Hematopoietic multipotent progenitor cell (in vitro differentiated cells): ENCODE measurements around the gene TPK1. TPM values are rescaled to one million over a fixed set of nuclear protein-coding genes. Genes with fewer than 3 reads are reported as not detected.

Experiments
- DNase-seq, 3 donors: peaks; one replicate each; pipeline ENCODE4 v3.0.0-alpha.2; 2011 to 2015; ENCODE audit warnings: low read depth in 2 of 3, low spot score in 2 of 3
- total RNA-seq: library from RNA; depleted of rRNA; stranded (reverse); fragments of >200 nt; gene quantifications from one replicate; pipeline ENCODE4 v1.2.3, GENCODE V29; 2012

Gene TPK1
- total RNA-seq, 1 donor: 23.4 TPM

DNA sequence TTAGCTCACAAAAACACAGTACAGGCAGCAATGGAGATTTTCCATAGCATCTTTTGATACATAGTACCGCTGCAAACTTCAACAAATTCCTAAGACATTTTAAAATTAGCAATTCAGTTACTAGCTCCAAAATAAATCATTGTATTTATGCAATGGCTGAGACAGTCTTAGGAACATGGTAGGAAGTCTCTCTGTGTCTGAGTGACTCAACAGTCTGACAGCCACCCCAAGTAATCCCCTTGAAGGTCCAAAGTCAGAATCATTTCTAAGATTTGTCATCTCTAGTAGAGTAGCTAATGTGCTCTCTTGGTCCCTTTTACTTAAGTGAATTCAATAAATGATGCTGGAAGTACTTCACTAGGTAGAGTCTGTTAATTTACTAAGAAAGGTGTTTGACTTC, 338.6 kb downstream of the TPK1 start:
- no peak for DNase-seq

DNA sequence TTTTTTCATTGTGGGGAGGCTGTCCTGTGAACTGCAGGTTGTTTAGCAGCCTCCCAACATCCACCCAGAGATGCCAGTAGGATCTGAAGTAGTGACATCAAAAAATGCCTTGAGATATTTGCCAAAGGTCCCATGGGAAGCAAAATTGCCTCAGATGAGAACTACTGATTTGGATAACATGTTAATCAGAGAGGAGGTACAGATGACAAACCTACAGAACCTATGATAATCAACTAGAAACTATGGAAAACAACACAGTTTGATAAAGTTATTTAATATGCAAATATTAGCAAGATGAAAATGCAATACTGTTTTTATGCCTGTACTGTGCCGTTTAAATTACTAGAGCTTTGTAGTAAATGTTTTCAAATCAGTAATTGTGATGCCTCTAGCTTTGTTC, 341.5 kb downstream of the TPK1 start:
- no peak for DNase-seq

DNA sequence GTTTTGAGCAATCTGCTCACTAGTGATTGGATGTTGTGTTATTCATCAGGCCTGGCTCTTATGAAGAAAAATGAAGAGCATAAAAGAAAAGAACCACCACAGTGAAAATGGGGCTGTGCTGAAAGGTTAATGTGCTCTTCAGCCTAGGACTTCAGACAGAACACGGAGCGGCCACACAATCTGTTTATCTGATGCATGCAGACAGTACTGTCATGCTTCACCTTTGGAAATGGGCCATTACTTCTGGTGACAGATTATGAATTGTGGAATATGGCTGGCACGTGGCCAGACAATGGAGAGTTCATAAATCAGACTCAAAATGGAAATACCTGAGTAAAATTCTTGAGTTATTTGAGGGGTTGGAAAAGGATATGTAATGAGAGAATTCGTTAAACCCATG, 346.3 kb downstream of the TPK1 start:
- peak in 1 of 3 donors; percentile 28 for DNase-seq

DNA sequence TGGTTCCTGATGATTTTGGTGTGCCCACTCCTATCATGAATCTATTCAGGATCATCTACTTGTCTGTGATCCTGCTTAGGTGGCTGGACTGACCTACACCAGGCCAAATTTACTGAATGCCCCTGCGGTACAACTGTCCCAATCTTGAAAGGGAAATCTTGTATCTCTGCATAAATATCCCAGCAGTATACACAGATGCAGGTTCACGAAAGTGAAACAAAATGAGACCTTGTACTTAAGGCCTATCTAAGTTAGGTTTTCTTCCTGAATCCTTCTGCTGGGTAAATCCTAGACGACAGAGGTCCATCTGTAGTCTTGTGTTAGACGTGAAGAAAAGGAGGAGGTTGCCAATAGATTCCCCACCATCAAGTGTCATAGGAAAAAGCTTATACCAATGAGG, 346.9 kb downstream of the TPK1 start:
- no peak for DNase-seq

DNA sequence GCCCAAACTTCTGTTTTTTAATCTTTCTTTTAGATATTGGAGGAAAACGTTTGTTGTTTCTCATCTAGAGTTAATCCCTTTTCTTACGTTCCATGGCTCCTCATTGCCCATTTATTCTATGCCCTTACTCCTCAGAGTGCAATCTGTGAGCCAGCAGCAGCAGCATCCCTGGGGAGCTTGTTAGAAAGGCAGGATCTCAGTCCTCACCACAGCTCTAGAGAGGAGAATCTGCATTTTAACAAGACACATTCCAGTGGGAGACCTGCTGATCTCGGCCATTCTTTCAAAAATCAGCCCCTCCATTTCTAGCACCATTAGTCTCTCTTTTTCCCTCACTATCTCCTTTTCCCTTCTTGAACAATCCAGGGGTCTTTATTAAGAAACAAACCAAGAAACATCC, 348.0 kb downstream of the TPK1 start:
- no peak for DNase-seq

DNA sequence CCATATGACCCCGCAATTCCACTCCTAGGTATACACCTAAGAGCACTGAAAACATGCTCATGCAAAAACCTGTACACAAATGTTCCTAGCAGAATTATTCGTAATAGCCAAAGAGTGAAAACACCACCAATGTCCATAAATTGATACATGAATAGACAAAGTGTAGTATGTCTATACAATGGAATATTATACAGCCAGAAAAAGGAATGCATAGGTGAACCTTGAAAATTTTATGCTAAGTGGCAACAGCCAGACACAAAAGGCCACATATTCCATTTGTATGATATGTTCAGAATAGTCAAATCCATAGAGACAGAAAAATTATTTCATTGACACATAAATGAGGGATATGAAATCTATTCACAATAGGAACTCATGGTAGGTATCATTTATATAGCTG, 351.4 kb downstream of the TPK1 start:
- DNase-seq: no peak

DNA sequence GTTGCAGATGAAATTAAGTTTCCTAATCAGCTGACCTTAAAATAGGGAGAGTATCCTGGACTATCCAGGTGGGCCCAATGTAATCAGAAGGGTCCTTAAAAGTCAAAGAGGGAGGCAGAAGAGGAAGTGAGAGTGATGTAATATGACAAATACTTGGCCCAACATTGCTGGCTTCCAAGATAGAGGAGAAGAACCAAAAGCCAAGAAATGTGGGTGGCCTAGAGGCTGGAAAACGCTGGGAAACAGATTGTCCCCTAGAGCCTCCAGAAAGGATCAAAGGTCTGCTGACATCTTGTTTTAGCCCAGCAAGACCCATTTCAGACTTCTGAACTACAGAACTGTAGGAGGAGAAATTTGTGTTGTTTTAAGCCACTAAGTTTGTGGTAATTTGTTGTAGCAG, 352.7 kb downstream of the TPK1 start:
- no peak for DNase-seq

DNA sequence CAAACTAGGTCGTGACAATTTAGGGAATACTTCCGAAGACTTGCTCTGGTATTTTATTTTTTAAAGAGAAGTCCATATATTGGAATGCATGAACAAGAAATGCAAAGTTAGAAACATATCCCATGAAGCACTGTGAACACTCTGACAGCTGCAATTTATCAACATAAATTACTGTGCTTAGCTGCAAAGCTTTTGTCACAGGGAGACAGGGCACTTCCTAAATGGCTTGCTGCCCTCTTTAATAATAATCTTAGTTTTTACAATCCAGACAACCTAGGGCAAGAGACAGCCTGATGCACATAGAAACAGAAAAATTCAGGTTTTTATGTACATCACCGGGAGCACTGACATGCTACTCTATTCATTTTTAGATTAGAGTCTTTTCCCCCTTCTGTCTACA, 354.0 kb downstream of the TPK1 start:
- peak in 1 of 3 donors; percentile 14 for DNase-seq

DNA sequence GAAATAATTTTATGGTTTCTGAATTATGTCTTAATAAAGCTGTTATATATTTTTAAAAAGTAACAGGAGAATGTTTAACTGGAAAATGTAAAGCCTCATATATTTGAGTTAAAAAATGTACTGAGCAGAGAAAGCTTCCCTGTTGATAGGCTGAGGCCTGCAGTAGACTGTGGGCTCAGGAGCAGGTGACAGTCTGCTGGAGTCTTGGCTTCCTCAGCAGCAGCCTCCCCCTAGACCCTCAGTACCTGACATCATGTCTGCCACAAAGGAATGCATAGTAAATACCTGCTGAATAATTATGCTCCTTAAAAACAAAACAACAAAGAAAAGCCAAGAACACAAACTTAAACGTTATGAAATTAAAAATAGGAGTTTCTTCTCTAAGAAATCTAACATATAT, 358.5 kb downstream of the TPK1 start:
- no peak for DNase-seq

DNA sequence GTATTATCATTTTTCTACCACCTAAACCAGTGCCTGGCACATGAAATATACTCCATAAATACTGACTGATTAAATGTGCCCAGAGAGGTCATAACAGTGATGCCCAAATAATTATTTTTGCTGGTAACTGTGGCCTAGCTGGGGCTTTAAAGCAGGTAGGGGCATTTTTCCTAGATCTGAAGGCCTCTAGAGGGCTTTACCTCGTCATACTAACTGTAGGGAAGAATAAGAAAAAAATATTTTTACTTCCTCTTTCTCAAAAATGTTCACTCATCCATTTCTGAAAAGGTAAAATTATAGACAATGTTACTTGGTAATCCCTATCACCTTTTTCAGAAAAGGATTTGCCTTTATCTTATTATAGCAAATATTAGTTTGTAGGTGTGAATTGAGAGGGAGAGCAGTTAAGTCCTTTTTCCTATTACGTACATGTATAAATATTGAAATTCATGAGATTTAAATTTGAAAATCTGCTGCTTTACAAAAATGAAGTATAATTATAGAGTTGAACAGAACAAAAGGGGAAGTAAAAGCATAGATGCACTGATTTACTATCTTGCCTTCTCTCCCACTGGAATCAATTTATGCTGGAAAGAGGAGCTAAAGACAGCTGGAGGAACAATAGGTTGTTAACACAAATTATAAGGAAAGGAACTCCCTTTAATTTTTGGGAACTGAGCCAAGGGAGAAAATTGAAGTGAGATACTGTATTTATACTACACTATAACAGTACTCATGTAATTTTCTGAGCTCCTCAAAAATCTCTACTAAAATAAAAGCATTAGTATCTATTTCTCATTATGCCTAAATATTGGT, 360.8 kb downstream of the TPK1 start:
- peak in 1 of 3 donors; percentile 24 for DNase-seq

DNA sequence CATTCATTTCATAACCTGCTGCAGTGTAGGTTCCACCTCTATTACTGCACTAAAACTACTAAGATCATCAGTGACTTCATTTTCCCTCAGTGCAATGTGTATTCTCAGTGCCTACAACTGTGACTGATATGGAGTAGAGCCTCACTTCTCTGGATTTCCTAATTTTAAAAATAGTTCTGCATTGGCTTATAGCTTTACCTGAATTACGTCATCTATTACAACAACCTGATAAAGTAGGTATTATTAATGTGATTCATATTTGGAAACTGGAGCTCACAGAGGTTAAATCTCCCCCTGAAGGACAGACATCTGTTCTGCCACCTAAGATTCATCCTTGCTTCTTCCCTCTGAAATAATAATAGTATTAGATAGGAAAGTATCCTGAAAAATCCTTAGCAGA, 361.5 kb downstream of the TPK1 start:
- no peak for DNase-seq

DNA sequence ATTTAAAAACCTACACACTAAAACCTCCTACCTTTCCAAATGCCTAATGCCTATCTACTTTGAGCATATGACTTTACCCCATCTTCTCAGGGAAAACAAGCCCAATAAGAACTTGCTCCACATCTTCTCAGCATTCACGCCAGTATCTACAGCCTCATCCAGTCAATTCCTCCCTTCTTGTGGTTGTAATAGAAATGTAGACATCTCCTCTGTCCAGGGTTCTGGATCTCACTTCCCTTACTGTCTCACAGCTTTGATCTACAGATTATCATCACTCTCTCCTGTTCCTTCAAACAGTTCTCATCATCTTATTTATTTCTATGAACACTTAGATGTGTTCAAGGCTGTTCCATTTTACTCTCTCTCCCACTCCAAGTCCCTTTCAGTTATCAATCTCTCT, 361.9 kb downstream of the TPK1 start:
- no peak for DNase-seq

DNA sequence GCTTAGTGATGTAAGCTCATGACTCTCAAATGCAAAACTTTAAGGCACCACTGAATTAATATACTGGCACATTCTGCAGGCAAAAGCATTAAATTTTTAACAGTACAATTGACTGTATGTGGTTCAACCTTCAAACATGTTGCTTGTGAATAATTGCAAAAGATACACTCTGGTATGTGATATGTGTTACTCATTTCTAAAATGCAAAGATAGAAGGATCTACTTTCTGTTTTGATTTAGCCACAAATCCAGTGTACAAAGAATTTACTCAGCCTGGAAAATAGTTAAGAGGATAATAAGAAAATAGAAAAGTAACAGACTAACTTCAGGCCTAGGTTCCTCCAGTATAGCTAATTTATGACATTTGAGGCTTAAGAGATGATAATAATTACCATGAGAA, 365.8 kb downstream of the TPK1 start:
- DNase-seq: no peak

DNA sequence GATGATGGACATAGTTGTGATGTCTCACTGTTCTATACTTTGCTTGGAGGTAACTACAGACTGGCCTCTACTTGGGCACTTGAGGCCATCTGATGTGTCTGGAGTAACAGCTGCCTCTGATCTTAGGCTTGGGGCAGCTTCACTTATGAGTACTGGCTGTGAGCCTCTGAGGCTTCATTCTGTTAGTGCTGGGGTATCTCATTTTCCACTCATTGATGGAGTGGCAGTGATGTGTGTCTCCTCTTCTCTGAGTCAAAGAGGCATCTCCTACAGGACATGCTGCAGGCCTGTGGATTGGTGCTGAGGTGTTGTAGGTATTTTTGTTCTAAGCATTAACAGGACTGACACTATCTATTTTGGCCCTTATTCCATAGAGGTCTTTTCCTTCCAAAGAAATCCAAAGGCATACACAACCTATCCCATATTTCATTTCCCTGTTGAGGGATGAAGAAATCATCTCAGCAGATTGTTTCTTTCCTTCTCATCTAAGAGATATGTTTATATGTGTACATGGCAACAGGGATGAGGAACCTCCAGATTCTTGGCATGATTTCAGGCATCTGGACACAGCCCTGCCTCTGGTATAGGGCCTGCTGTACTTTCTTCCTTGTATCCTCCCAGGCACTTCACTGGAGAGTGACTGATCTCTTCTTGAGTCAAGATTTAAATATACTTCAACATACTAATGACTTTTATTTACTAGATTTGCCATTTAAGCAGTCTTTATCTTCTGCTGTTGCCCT, 366.7 kb downstream of the TPK1 start:
- DNase-seq: no peak

DNA sequence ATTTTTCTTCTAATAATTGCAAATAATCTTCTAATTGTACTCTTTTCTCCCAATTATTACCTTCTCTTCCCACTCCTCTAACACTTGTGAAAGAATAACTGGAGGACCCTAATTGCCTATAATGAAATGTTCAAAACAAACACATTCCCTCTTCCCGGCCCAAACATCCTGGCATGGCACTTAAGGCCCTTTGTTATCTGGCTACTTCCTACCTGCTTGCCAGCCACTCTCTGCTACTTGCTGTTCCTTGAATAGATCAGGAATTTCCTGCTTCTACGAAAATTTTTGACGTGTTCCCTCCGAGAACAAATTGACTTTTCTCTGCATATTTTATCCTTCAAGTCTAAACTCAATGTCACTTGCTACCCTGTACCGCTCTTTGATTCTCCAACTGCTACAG, 376.2 kb downstream of the TPK1 start:
- DNase-seq: no peak

DNA sequence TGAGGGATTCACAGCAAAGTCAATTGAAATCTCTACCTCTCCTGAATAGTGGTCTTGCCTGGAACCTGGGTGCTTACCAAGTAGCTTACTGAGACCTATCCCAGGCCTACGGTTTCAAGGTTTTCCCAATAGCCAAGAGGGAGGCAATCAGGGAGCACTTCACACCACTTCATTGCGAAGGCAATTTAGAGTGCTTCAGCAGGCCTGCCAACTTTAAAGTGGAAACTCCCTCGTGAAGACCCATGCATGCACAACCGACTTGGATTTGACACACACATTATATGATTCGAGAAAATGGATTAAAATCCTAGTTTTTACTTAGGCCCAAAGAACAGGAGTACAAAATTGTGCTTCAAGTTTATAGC, 380.8 kb downstream of the TPK1 start:
- DNase-seq: no peak

DNA sequence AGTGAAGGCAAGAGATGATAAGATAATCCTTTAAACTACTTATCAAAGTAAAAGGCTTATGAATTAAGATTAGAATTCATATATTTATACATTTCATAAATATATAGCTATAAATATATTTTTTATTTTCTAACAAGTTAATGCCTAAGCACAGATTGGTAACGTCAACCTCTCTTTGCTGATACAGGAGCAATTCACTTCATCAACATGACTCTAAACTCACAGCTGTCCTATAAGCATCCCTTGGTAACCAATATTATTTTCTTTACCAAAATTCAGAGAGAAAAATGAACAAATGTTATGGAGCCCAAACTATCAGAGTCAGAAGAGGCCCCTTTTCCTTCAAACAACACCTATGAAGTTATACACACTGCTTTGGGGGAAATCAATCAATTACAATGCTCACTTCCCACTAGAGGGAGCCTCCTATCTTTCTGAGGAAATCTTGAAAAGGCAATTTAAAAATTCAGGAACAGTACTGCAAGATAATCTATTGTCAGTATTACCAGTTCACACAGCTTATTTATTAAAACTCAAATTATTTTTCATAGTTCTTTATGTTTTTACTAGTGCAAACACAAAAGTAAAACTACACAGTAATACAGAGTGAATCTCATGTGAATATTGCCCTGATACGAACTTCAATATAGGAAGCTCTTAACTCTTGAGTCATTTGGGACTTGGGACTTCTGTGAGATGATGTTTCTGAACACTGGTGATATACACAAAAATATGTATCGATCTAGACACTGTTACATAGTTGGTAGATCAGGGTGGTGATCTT, 381.4 kb downstream of the TPK1 start:
- DNase-seq: no peak

DNA sequence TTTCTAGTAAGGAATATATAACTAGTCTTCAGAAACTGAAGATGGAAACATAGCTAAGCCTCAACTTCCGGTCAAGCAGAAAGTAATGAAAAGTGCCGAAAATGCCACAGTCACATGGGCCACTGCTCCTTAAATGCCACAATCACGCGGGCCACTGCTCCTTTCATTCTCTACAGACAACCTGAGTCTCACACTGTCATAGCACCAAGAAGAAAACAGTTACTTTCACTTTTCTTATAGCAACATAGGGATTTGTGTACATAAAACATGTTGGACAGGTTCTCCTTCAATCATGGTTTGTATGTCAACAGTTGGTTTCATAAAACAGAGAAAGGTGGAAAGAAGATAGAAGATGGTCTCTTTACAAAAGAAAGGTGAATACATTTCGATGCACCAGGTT, 383.8 kb downstream of the TPK1 start:
- DNase-seq: no peak

DNA sequence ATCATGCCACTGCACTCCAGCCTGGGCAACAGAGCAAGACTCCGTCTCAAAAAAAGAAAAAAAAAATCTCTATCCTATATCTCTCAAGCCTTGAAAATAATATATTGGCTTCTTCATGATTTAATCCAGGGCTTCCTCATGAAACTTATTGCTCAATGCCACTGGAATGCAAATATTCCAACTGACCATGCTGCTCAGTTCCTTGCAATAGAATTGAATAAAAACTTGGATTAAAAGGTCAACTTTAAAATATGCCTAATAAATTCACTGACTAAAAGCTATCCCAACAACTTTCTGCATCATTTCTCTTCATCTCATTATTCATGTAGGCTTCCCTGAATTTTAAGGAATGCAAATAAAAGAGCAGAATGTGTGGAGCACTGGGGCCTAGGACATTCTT, 390.3 kb downstream of the TPK1 start:
- DNase-seq: no peak

DNA sequence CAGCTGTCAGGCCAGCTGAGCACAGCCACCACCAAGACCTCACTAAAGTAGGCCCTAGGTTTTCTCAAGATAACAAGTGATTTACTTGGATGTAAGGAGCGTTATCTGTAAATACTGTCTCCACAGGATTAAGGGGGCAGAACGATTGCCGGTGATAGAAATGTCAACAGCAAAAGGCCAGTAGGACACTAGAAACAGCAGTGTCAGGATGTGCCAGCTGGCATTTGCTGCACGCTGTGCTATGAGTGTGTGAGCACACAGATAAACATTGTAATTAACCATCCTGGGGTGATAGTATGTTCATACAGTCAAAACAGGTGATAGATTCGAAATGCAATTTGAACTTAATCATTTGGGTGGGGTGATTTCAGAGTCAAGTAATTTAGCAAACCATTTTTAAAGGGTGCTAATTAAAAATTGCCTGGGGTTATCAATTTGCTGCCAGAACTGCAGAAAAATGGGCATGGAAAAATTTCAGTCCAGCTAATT, 396.1 kb downstream of the TPK1 start:
- no peak for DNase-seq

DNA sequence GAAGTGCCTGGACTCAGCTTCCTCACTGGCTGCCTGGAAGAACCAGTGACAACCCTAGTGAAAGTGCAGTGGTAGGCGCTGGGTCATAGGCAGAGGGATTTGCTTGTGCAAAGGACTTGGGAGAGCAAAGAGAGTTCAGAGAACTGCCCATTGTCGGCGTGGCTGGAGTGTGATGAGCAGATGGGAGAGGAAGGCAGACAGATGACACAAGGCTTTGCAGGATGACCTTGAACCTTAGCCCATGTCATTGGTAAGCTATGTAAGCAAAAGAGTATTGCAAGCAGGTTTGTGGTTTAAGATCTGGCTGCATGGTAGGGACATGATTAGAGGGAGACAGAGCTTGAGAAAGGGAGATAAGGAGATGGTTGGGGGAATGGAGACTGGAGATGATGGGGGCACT, 397.1 kb downstream of the TPK1 start:
- no peak for DNase-seq
